Measurements from ENCODE around the gene TMEM8B. TPM values are rescaled to one million over a fixed set of nuclear protein-coding genes. Genes with fewer than 3 reads are reported as not detected.

TMEM8B gene
- total and polyA plus RNA-seq, 8 donors = 6.4 to 30.7 (median 26.4) TPM

DNA sequence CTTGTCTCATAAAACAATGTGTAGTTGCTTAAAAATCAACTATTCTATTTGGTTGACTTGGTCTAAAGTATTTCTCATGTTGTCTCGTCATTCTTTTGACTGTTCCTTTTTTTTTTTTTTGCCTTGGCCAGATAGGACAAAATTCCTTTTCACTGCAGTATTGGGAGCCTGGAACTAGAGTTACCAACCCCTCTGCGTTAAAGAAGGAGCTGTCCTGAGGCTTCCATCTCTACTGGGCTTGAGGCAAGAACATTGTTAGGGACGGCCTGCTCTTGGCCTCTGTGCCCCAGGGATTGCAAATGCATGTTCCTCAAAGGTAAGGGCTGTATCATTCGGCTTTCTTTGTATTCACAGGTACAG lies 39.0 kb upstream of the TMEM8B start:
- intact Hi-C loops (cut with DNase I) = loop anchor here in 1 of 2 donors (2.0 kb wide), 1 partner anchor 93 kb away; no protein-coding TSS in a partner anchor
- Histone ChIP-seq H3K27me3 (peaks cover 0 to 14% of the 10 kb centered on the region in 2 donors), H3K4me1 (peaks cover 9 to 22% of the 10 kb centered on the region in 2 donors), H3K36me3 (no peaks in the 10 kb centered on the region), H3K4me3 (no peak overlapping the region), H3K27ac (no peak overlapping the region), H3K9me3 (no peaks in the 10 kb centered on the region)
- DNase-seq (no peak), ATAC-seq (no peak)
- TF ChIP-seq, protein P1, sequence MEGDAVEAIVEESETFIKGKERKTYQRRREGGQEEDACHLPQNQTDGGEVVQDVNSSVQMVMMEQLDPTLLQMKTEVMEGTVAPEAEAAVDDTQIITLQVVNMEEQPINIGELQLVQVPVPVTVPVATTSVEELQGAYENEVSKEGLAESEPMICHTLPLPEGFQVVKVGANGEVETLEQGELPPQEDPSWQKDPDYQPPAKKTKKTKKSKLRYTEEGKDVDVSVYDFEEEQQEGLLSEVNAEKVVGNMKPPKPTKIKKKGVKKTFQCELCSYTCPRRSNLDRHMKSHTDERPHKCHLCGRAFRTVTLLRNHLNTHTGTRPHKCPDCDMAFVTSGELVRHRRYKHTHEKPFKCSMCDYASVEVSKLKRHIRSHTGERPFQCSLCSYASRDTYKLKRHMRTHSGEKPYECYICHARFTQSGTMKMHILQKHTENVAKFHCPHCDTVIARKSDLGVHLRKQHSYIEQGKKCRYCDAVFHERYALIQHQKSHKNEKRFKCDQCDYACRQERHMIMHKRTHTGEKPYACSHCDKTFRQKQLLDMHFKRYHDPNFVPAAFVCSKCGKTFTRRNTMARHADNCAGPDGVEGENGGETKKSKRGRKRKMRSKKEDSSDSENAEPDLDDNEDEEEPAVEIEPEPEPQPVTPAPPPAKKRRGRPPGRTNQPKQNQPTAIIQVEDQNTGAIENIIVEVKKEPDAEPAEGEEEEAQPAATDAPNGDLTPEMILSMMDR (IDR thresholded peaks at IDR 0.05) = no peak

DNA sequence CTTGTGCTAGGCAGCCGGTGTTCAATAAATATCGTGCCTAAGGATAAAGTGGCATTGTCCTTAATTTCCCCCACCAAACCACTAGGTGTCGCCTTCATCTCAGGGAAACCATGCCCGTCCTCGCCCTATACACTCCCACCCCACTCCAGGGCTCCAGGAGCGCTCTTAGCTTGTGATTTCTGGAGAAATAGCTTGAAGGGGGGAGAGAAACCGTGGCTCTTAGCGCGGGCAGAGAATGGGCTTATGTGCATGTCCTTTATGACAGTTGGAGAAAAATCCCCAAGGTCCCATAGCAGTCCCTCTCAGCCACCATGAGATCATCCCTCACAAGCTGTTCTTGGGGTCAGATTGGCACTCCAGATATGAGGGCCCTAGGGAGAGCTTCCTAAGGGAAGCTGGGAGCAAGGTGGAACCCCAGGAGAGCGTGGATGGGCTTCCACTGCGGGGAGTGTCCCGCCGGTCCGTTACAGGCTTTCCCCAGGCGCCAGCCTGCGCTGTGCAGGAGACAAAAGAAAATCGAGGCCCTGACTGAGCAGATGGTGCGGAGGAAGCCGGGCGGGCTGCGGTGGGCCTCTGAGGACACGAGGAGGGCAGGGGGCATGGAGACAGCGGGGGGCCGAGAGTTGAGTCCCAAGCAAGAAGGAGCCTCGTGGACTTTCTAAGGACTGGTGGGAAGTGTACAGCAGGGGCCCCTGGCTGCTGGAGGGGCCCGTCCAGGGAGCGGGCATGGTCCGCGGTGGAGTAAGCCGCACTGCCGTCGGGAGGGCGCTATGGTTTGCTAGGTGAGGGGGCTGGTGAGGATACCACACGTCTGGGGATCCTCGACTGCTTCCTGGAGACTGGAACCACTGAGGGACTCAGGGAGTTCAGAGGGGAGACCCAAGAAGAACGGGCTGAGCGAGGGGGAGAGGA lies 38.4 kb upstream of the TMEM8B start:
- Histone ChIP-seq H3K4me1 (peaks cover 9 to 22% of the 10 kb centered on the region in 2 donors), H3K4me3 (peak overlapping the region in 1 of 2 donors; percentile 5), H3K27me3 (peaks cover 0 to 14% of the 10 kb centered on the region in 2 donors), H3K9me3 (no peaks in the 10 kb centered on the region), H3K36me3 (no peaks in the 10 kb centered on the region), H3K27ac (peak overlapping the region; percentile 44 to 50)
- TF ChIP-seq, protein P1 (IDR thresholded peaks at IDR 0.05) = peak; percentile 74 to 76
- intact Hi-C loops (cut with DNase I) = loop anchor here in 1 of 2 donors (2.0 kb wide), 1 partner anchor 92 kb away; no protein-coding TSS in a partner anchor
- ATAC-seq (peak; percentile 96), DNase-seq (peak in 3 of 4 donors; percentile 64 to 89 (median 81))

DNA sequence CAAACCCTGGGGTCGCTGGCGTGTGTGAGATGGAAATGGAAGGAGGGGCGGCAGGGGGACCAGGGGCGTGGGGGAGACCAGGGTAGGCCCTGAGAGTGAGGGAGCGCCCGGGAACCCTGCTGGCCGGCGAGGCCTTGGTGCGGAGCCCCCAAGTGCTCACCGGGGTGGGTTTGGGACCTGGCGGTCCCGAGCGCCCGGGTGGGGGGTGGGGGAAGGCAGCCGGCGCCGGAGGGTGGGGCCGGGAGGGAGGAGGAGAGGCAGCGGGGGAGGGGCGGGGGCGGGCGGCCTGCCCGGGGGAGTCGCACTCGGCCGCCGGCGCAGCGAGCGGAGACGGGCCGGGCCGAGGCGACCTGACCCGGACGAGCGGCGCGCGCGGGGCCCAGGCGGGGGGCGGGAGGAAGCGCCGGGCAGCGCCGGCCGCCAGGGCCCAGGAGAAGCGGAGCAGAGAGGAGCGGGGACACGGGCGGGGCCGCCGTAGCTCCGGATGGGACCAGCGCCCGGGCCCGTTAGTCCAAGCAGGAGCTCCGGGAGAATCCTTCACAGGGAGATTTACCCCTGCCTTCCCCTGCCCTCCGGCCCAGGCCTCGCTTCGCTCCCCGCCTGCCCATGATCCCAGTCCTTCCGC lies 37.6 kb upstream of the TMEM8B start, which contains the start of gene NPR2:
Gene NPR2 (plus strand): TSS at position 295 of the 625 bp plus-strand sequence. CDS start 818 bp downstream, outside the sequence.
- peaks cover 9 to 22% of the 10 kb centered on the region in 2 donors for H3K4me1 ChIP-seq
- peaks cover 0 to 14% of the 10 kb centered on the region in 2 donors for H3K27me3 ChIP-seq
- DNase-seq = peak in 2 of 4 donors; percentile 45 to 52
- TF ChIP-seq, protein P1 (IDR thresholded peaks at IDR 0.05) = no peak
- H3K4me3 ChIP-seq = peak within 1 kb of the TSS; percentile 34
- H3K36me3 ChIP-seq = no peaks in the 10 kb centered on the region
- peak within 1 kb of the TSS; percentile 44 to 68 for H3K27ac ChIP-seq
- intact Hi-C loops (cut with DNase I) = loop anchor here in 1 of 2 donors (2.0 kb wide), 1 partner anchor 91 kb away; no protein-coding TSS in a partner anchor
- no peaks in the 10 kb centered on the region for H3K9me3 ChIP-seq
- peak; percentile 48 for ATAC-seq

DNA sequence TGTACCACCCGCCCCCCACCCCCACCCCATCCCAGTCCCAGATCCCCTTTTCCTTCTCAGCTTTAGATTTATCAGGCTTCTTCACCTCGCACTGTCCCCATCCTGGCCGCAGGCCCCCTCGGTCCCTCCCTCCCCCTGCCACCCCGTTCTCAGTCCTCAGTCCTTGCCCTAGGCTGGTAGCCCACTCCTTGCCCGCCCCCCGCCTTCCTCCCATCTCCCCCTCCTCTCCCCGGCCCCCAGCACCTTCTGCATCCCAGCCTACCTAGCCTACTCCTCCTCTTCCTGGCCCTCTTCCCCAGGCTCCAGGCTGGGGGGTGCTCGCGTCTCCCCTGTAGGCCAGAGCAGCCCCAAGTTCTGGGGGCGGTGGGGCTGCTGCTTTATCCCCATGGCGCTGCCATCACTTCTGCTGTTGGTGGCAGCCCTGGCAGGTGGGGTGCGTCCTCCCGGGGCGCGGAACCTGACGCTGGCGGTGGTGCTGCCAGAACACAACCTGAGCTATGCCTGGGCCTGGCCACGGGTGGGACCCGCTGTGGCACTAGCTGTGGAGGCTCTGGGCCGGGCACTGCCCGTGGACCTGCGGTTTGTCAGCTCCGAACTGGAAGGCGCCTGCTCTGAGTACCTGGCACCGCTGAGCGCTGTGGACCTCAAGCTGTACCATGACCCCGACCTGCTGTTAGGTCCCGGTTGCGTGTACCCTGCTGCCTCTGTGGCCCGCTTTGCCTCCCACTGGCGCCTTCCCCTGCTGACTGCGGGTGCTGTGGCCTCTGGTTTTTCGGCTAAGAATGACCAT lies 36.8 kb upstream of the TMEM8B start:
- H3K9me3 ChIP-seq = no peaks in the 10 kb centered on the region
- ATAC-seq = no peak
- DNase-seq = no peak
- H3K4me1 ChIP-seq = peaks cover 9 to 22% of the 10 kb centered on the region in 2 donors
- peak overlapping the region in 1 of 2 donors; percentile 68 for H3K27ac ChIP-seq
- no peaks in the 10 kb centered on the region for H3K36me3 ChIP-seq
- TF ChIP-seq, protein P1 (IDR thresholded peaks at IDR 0.05) = no peak
- H3K27me3 ChIP-seq = peaks cover 0 to 14% of the 10 kb centered on the region in 2 donors
- H3K4me3 ChIP-seq = peak overlapping the region; percentile 34
- intact Hi-C loops (cut with DNase I) = no loop called here
